ENCODE measurements around the gene MRFAP1L1. TPM values are rescaled to one million over a fixed set of nuclear protein-coding genes. Genes with fewer than 3 reads are reported as not detected.
A peak's percentile ranks its signal among the peaks of the same experiment; 100 is the strongest.
"Not testable (repeated sequence)": the region's sequence is repeated elsewhere in the genome, so short reads cannot be mapped to it uniquely, and the experiment has no call there.

Gene MRFAP1L1
- polyA plus RNA-seq, 1 donor from 2014 or later, result 438 TPM

GRCh38 chr4:6673660-6674499 lies 35.8 kb downstream of the MRFAP1L1 start:
- H3K9me3 ChIP-seq (ENCODE audit: low read length), result no peaks in the 10 kb centered on the region
- no peaks in the 10 kb centered on the region for H3F3A ChIP-seq (ENCODE audit: insufficient read depth, low read length, poor library complexity, severe bottlenecking)
- H4K20me1 ChIP-seq (ENCODE audit: insufficient read depth), result no peaks in the 10 kb centered on the region
- H3K4me2 ChIP-seq (ENCODE audit: low read length), result peak overlapping the region; percentile 92
- peak overlapping the region; percentile 79 for H3K27ac ChIP-seq (ENCODE audit: low read length)
- H3K9me2 ChIP-seq (ENCODE audit: insufficient read depth, low read length), result no peaks in the 10 kb centered on the region
- H3K9ac ChIP-seq (ENCODE audit: low read length), result peak overlapping the region; percentile 59
- peaks cover 8% of the 10 kb centered on the region for H3K79me2 ChIP-seq (replicated peaks; ENCODE audit: insufficient read depth, low read length)
- H3K4me3 ChIP-seq (ENCODE audit: low read length), result peak overlapping the region; percentile 91
- TF ChIP-seq EP300 (conservative IDR thresholded peaks at IDR 0.05; ENCODE audit: poor library complexity, severe bottlenecking) (no peak), RAD21 (conservative IDR thresholded peaks at IDR 0.05) (peak; percentile 20), REST (IDR thresholded peaks at IDR 0.05; ENCODE audit: borderline replicate concordance) (no peak), MXI1 (conservative IDR thresholded peaks at IDR 0.05; ENCODE audit: poor library complexity, severe bottlenecking) (peak; percentile 98), POLR2AphosphoS5 (IDR thresholded peaks at IDR 0.05) (peak; percentile 79), SMC3 (conservative IDR thresholded peaks at IDR 0.05; ENCODE audit: poor library complexity) (no peak)
- no peaks in the 10 kb centered on the region for H3K27me3 ChIP-seq (ENCODE audit: insufficient read depth, low read depth, low read length)
- H3K36me3 ChIP-seq (ENCODE audit: insufficient read depth, low read length), result no peaks in the 10 kb centered on the region
- H2AFZ ChIP-seq (ENCODE audit: low read depth, low read length), result peak overlapping the region; percentile 65

GRCh38 chr4:6673191-6673659 lies 36.4 kb downstream of the MRFAP1L1 start:
- not testable (repeated sequence) for H3K36me3 ChIP-seq (ENCODE audit: insufficient read depth, low read length); H3K9me3 ChIP-seq (ENCODE audit: low read length); H3F3A ChIP-seq (ENCODE audit: insufficient read depth, low read length, poor library complexity, severe bottlenecking); H4K20me1 ChIP-seq (ENCODE audit: insufficient read depth); H3K79me2 ChIP-seq (replicated peaks; ENCODE audit: insufficient read depth, low read length); H3K27me3 ChIP-seq (ENCODE audit: insufficient read depth, low read depth, low read length); H3K9me2 ChIP-seq (ENCODE audit: insufficient read depth, low read length); H3K4me2 ChIP-seq (ENCODE audit: low read length)
- Histone ChIP-seq H3K4me3 (ENCODE audit: low read length) (peak overlapping the region; percentile 91), H2AFZ (ENCODE audit: low read depth, low read length) (peak overlapping the region; percentile 65), H3K9ac (ENCODE audit: low read length) (peak overlapping the region; percentile 59), H3K27ac (ENCODE audit: low read length) (peak overlapping the region; percentile 79)

- H2AFZ ChIP-seq (ENCODE audit: low read depth, low read length); H4K20me1 ChIP-seq (ENCODE audit: insufficient read depth); H3K36me3 ChIP-seq (ENCODE audit: insufficient read depth, low read length); H3K9me3 ChIP-seq (ENCODE audit: low read length); H3K27me3 ChIP-seq (ENCODE audit: insufficient read depth, low read depth, low read length); H3K79me2 ChIP-seq (replicated peaks; ENCODE audit: insufficient read depth, low read length); H3K9me2 ChIP-seq (ENCODE audit: insufficient read depth, low read length); H3K4me2 ChIP-seq (ENCODE audit: low read length); H3K27ac ChIP-seq (ENCODE audit: low read length); H3K9ac ChIP-seq (ENCODE audit: low read length); H3F3A ChIP-seq (ENCODE audit: insufficient read depth, low read length, poor library complexity, severe bottlenecking): not testable (repeated sequence)
- H3K4me3 ChIP-seq (ENCODE audit: low read length), result peak overlapping the region; percentile 91
These were observed 37.0 kb downstream of the MRFAP1L1 start for GRCh38 chr4:6672541-6673190.
